HepG2 (cell line): Measurements from ENCODE around the gene DUS3L. TPM values are rescaled to one million over a fixed set of nuclear protein-coding genes. Genes with fewer than 3 reads are reported as not detected.
A peak's percentile ranks its signal among the peaks of the same experiment; 100 is the strongest.

Experiments used
- AHDC1 ChIP-seq: sonication (generic); formaldehyde crosslinking; IDR thresholded peaks from 2 replicates; pipeline ENCODE4 v1.5.1; 2020; ENCODE audit warnings: mild to moderate bottlenecking, missing genetic modification reagents, borderline replicate concordance
- CHCHD3 ChIP-seq: sonication (generic); formaldehyde crosslinking; IDR thresholded peaks from 2 replicates; pipeline ENCODE4 v1.8.0; 2022; ENCODE audit warnings: mild to moderate bottlenecking, missing genetic modification reagents, moderate library complexity
- HHEX ChIP-seq: IDR thresholded peaks from 2 replicates; pipeline ENCODE4 v1.6.1; 2016; ENCODE audit warnings: control low read depth
- HMGXB4 ChIP-seq, 2 experiments: sonication (generic) in 1 of 2; formaldehyde crosslinking in 1 of 2; IDR thresholded peaks; 2 replicates each; pipeline versions ENCODE4 v1.4.0 to v1.6.1; 2018 to 2020; ENCODE audit warnings: missing genetic modification reagents in 2 of 2, borderline replicate concordance in 1 of 2, low read depth in 1 of 2, mild to moderate bottlenecking in 1 of 2, missing biosample characterization in 1 of 2
- ISL2 ChIP-seq: sonication (generic); formaldehyde crosslinking; IDR thresholded peaks from 2 replicates; pipeline ENCODE4 v1.5.0; 2020; ENCODE audit warnings: missing genetic modification reagents
- KLF13 ChIP-seq: sonication (generic); formaldehyde crosslinking; IDR thresholded peaks from 2 replicates; pipeline ENCODE4 v1.4.0; 2020; ENCODE audit warnings: mild to moderate bottlenecking, missing genetic modification reagents
- LBX2 ChIP-seq: sonication (generic); formaldehyde crosslinking; IDR thresholded peaks from 2 replicates; pipeline ENCODE4 v1.5.0; 2020; ENCODE audit warnings: missing genetic modification reagents, mild to moderate bottlenecking, borderline replicate concordance
- SMARCC2 ChIP-seq: fragments of 450-650 bp; IDR thresholded peaks from 2 replicates; pipeline ENCODE4 v1.6.1; 2017; ENCODE audit warnings: antibody characterized with exemption, mild to moderate bottlenecking
- SP2 ChIP-seq: sonication (generic); formaldehyde crosslinking; IDR thresholded peaks from 2 replicates; pipeline ENCODE4 v1.5.1; 2020; ENCODE audit warnings: mild to moderate bottlenecking, missing genetic modification reagents
- SPEN ChIP-seq: sonication (generic); formaldehyde crosslinking; IDR thresholded peaks from 2 replicates; pipeline ENCODE4 v1.5.1; 2020; ENCODE audit warnings: low read depth, mild to moderate bottlenecking, missing genetic modification reagents
- TBX2 ChIP-seq: sonication (generic); formaldehyde crosslinking; IDR thresholded peaks from 2 replicates; pipeline ENCODE4 v1.5.0; 2020; ENCODE audit warnings: missing genetic modification reagents, mild to moderate bottlenecking, borderline replicate concordance
- ZMAT3 ChIP-seq: sonication (generic); formaldehyde crosslinking; conservative IDR thresholded peaks from 2 replicates; pipeline ENCODE4 v1.7.0; 2021; ENCODE audit warnings: missing genetic modification reagents
- ZNF253 ChIP-seq: sonication (generic); formaldehyde crosslinking; IDR thresholded peaks from 2 replicates; pipeline ENCODE4 v1.8.0; 2022; ENCODE audit warnings: mild to moderate bottlenecking, missing genetic modification reagents, borderline replicate concordance
- ZNF33A ChIP-seq: sonication (generic); formaldehyde crosslinking; IDR thresholded peaks from 2 replicates; pipeline ENCODE4 v1.5.1; 2020; ENCODE audit warnings: missing genetic modification reagents, mild to moderate bottlenecking, moderate library complexity, borderline replicate concordance
- ZNF383 ChIP-seq: sonication (generic); formaldehyde crosslinking; IDR thresholded peaks from 2 replicates; pipeline ENCODE4 v1.4.0; 2020; ENCODE audit warnings: missing genetic modification reagents, mild to moderate bottlenecking, borderline replicate concordance
- ZNF530 ChIP-seq: sonication (generic); formaldehyde crosslinking; IDR thresholded peaks from 2 replicates; pipeline ENCODE4 v1.5.0; 2020; ENCODE audit warnings: low read depth, mild to moderate bottlenecking, missing genetic modification reagents
- ZNF770 ChIP-seq: sonication (generic); formaldehyde crosslinking; IDR thresholded peaks from 2 replicates; pipeline ENCODE4 v1.5.0; 2020; ENCODE audit warnings: mild to moderate bottlenecking, missing genetic modification reagents
- ZNF792 ChIP-seq: IDR thresholded peaks from 2 replicates; pipeline ENCODE4 v1.6.1; 2016
- polyA plus RNA-seq, 8 experiments: library from polyadenylated mRNA; depleted of rRNA in 3 of 8; stranded (reverse) in 7 of 8; unstranded in 1 of 8; fragments of >200 nt; fragmentation: Illumina TruSeq in 4 of 8; extraction: Trizol in 4 of 8; gene quantifications; 2 replicates each; pipeline versions ENCODE4 v1.2.1 to v1.2.3, GENCODE V29; 2011 to 2016; ENCODE audit warnings: low read depth in 4 of 8, missing spikeins in 1 of 8, mixed read lengths in 1 of 8; ENCODE audit not compliant: insufficient read depth in 1 of 8
- total RNA-seq, 5 experiments: library from RNA; depleted of rRNA; stranded (reverse); fragments of >200 nt; fragmentation: Illumina TruSeq; extraction: Trizol; gene quantifications; 2 replicates each; pipeline ENCODE4 v1.2.3, GENCODE V29; 2016; ENCODE audit warnings: low read depth in 1 of 5

DUS3L gene
- total and polyA plus RNA-seq, 2 of the 13 experiments (the other 11 are each of a cell fraction or from before 2014, with no cell fraction given), result 13.3 to 25.1 TPM

- TF ChIP-seq ZNF33A, result peak; percentile 28; the same call in 1 of the 2 replicates
- peak; percentile 66; the same call in 1 of the 2 replicates for TF ChIP-seq ZNF792 (CRISPR knock-in tag)
- peak; percentile 33; the same call in 1 of the 2 replicates for TF ChIP-seq HHEX (CRISPR knock-in tag)
- no peak for TF ChIP-seq ZNF530 (CRISPR knock-in tag)
- no peak for TF ChIP-seq AHDC1 (CRISPR knock-in tag)
- no peak for TF ChIP-seq SP2
- TF ChIP-seq ZMAT3 (CRISPR knock-in tag), result 0 out of 2 replicates have a peak, but pooled peaks have one; percentile 58
- TF ChIP-seq ISL2 (CRISPR knock-in tag), result no peak
- TF ChIP-seq SMARCC2, result no peak
- TF ChIP-seq SPEN, result peak; percentile 83
- peak; percentile 72; the same call in 1 of the 2 replicates for TF ChIP-seq ZNF253
- peak; percentile 81 for TF ChIP-seq ZNF770 (CRISPR knock-in tag)
- TF ChIP-seq HMGXB4 (CRISPR knock-in tag; IDR thresholded peaks at IDR 0.05; ENCODE audit: borderline replicate concordance in 1 of 2, low read depth in 1 of 2), result peak; percentile 72 to 77; a peak in 3 of 4 replicates
- peak; percentile 90 for TF ChIP-seq TBX2 (CRISPR knock-in tag)
- TF ChIP-seq LBX2 (CRISPR knock-in tag), result peak; percentile 72; the same call in 1 of the 2 replicates
- TF ChIP-seq ZNF383 (CRISPR knock-in tag), result peak; percentile 52; the same call in 1 of the 2 replicates
- TF ChIP-seq CHCHD3 (CRISPR knock-in tag), result peak; percentile 92
- TF ChIP-seq KLF13 (CRISPR knock-in tag), result 0 out of 2 replicates have a peak, but pooled peaks have one; percentile 86
Observed at GRCh38 chr19:5790559-5791520, at the start of gene DUS3L (continued).
